HG03565 (cell line): ENCODE results near the gene CCDC195.

Experiments
- ATAC-seq: cut with Tn5 transposase; IDR thresholded peaks from one replicate; pipeline ENCODE4 v1.9.1; 2021; ENCODE audit warnings: mild to moderate bottlenecking, moderate library complexity; ENCODE audit not compliant: unreplicated experiment

CCDC195 gene

GRCh38 chr2:224716201-224716600 is at the start of gene CCDC195:
CCDC195 (minus strand) TSS chr2:224716365; CDS start chr2:224716365, 0 bp downstream.
- no peak for ATAC-seq

GRCh38 chr2:224764565-224765236 is 48.5 kb upstream of the CCDC195 start:
- ATAC-seq = peak; percentile 56

GRCh38 chr2:224757934-224758548 is 41.9 kb upstream of the CCDC195 start:
- no peak for ATAC-seq

GRCh38 chr2:224753743-224754540 is 37.8 kb upstream of the CCDC195 start:
- no peak for ATAC-seq

GRCh38 chr2:224751996-224752698 is 36.0 kb upstream of the CCDC195 start:
- ATAC-seq = peak; percentile 57

- ATAC-seq = no peak
These were observed 33.0 kb upstream of the CCDC195 start for GRCh38 chr2:224749136-224749535.

- no peak for ATAC-seq
These were observed 31.6 kb upstream of the CCDC195 start for GRCh38 chr2:224747765-224748164.

- ATAC-seq = no peak
These were observed 20.1 kb upstream of the CCDC195 start for GRCh38 chr2:224736227-224736626.

GRCh38 chr2:224734949-224735348 is 18.8 kb upstream of the CCDC195 start:
- no peak for ATAC-seq

GRCh38 chr2:224731665-224732064 is 15.5 kb upstream of the CCDC195 start:
- no peak for ATAC-seq

- no peak for ATAC-seq
These were observed 13.3 kb upstream of the CCDC195 start for GRCh38 chr2:224729435-224729834.

- ATAC-seq = no peak
These were observed 8.2 kb upstream of the CCDC195 start for GRCh38 chr2:224724331-224724730.

- ATAC-seq = peak; percentile 74
These were observed 7.5 kb upstream of the CCDC195 start for GRCh38 chr2:224723586-224724217.

GRCh38 chr2:224722770-224723169 is 6.6 kb upstream of the CCDC195 start:
- no peak for ATAC-seq

- no peak for ATAC-seq
These were observed 6.1 kb upstream of the CCDC195 start for GRCh38 chr2:224722250-224722649.

GRCh38 chr2:224716921-224717320 is 756 bp upstream of the CCDC195 start:
- ATAC-seq = no peak

GRCh38 chr2:224711859-224712665 is 4.1 kb downstream of the CCDC195 start:
- ATAC-seq = no peak

- ATAC-seq = no peak
These were observed 4.8 kb downstream of the CCDC195 start for GRCh38 chr2:224711381-224711780.

- no peak for ATAC-seq
These were observed 6.9 kb downstream of the CCDC195 start for GRCh38 chr2:224709301-224709700.

GRCh38 chr2:224694502-224694901 is 21.7 kb downstream of the CCDC195 start:
- no peak for ATAC-seq
